Measurements from ENCODE around the gene CHRND.

DNA sequence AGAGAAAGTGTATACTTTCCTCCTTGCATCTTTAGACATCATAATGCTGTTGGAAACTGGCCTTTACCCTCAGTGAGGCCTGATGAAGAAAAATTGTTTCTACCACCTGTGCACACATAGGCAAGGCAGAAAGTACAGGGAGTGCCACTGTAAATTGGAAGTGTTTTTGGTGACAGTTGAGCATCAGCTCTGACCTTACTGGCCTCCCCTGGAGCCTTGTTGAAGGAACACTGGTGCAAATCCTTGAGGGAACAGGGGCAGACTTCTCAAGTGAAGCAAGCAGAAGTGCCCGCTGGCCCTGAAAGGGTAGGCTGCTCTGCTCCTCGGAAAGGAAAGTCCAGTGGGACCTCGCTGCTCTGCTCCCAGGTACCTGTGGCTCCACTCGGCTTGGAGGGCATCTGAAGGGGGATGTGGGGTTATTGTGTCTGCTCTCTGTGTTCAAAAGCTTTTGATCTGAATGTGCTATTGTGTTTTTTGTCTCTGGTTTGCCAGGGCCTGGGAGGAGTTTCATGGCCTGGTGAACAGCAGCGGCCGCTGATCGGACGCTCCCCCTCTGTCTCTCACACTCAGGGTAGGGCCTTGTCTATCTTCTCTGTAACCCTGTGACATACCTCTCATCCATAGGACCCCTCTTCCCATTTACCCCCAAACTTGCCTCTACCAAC, 47.9 kb downstream of the CHRND start:
- TF ChIP-seq, protein P1, sequence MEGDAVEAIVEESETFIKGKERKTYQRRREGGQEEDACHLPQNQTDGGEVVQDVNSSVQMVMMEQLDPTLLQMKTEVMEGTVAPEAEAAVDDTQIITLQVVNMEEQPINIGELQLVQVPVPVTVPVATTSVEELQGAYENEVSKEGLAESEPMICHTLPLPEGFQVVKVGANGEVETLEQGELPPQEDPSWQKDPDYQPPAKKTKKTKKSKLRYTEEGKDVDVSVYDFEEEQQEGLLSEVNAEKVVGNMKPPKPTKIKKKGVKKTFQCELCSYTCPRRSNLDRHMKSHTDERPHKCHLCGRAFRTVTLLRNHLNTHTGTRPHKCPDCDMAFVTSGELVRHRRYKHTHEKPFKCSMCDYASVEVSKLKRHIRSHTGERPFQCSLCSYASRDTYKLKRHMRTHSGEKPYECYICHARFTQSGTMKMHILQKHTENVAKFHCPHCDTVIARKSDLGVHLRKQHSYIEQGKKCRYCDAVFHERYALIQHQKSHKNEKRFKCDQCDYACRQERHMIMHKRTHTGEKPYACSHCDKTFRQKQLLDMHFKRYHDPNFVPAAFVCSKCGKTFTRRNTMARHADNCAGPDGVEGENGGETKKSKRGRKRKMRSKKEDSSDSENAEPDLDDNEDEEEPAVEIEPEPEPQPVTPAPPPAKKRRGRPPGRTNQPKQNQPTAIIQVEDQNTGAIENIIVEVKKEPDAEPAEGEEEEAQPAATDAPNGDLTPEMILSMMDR (IDR thresholded peaks at IDR 0.05; ENCODE audit: poor library complexity), result no peak
- no peak for TF ChIP-seq EZH2 (IDR thresholded peaks at IDR 0.05; ENCODE audit: borderline replicate concordance)
